Endothelial cell of umbilical vein (primary cell): ENCODE data around the gene ACTR10. TPM values are rescaled to one million over a fixed set of nuclear protein-coding genes. Genes with fewer than 3 reads are reported as not detected.

ENCODE experiments used
- BruUV-seq: library from RNA; stranded (reverse); fragments of 400-500 nt; replicated peaks from 2 replicates; lab custom pipeline; 2021; lab: Mats Ljungman, UMichigan
- CTCF ChIA-PET: fragments of 300-600, 350-600 bp; sonication (Branson Sonifier 250); formaldehyde crosslinking; loops from one replicate; lab custom pipeline; 2021; ENCODE audit warnings: antibody characterized with exemption, inconsistent platforms; lab: Charles Lee
- POLR2A ChIA-PET: fragments of 300-600, 350-600 bp; sonication (Branson Sonifier 250); formaldehyde crosslinking; loops from one replicate; lab custom pipeline; 2021; ENCODE audit warnings: antibody characterized with exemption, inconsistent platforms; lab: Charles Lee
- DNase-seq: peaks from one replicate; pipeline ENCODE4 v3.0.0-alpha.2; 2011; ENCODE audit warnings: low read depth, low spot score
- FAIRE-seq: peaks from 2 replicates; lab custom pipeline; 2011; peaks lifted over from hg19 to GRCh38; lab: Jason Lieb, UNC
- H2AFZ ChIP-seq: 2 replicates; pipeline ENCODE4 v1.6.0; 2012; ENCODE audit warnings: low read depth, low read length, control low read depth, inconsistent platforms
- H3K27ac ChIP-seq: 2 replicates; pipeline ENCODE4 v1.5.1; 2011; ENCODE audit warnings: low read depth, mild to moderate bottlenecking, control low read depth, low read length, moderate library complexity; ENCODE audit not compliant: insufficient read depth
- H3K27me3 ChIP-seq, 2 experiments: 2 replicates each; pipeline versions ENCODE4 v1.6.0 to v1.6.1; 2011; ENCODE audit warnings: low read length in 2 of 2, mixed read lengths in 1 of 2; ENCODE audit not compliant: control insufficient read depth in 2 of 2, insufficient read depth in 2 of 2
- H3K36me3 ChIP-seq, 2 experiments: 2 replicates in 1 of 2; 3 replicates in 1 of 2; pipeline ENCODE4 v1.5.1; 2011; ENCODE audit warnings: low read length in 2 of 2, mild to moderate bottlenecking in 1 of 2, moderate library complexity in 1 of 2; ENCODE audit not compliant: control insufficient read depth in 2 of 2, insufficient read depth in 2 of 2; ENCODE audit errors: extremely low read depth in 1 of 2
- H3K4me1 ChIP-seq: 3 replicates; pipeline ENCODE4 v1.5.1; 2011; ENCODE audit warnings: mild to moderate bottlenecking, low read length; ENCODE audit not compliant: control insufficient read depth, insufficient read depth; ENCODE audit errors: extremely low read depth
- H3K4me2 ChIP-seq: 2 replicates; pipeline ENCODE4 v1.6.1; 2011; ENCODE audit warnings: low read length, control low read depth, mixed read lengths; ENCODE audit not compliant: insufficient read depth
- H3K4me3 ChIP-seq, 3 experiments: fragments of 200-600 bp in 1 of 3; sonication (generic), shearing (Covaris generic) in 1 of 3; replicated peaks in 1 of 3; 2 replicates each; pipeline ENCODE4 v1.5.1; 2011 to 2016; ENCODE audit warnings: control low read depth in 3 of 3, low read length in 3 of 3, mild to moderate bottlenecking in 2 of 3, inconsistent platforms in 1 of 3, low read depth in 1 of 3, moderate library complexity in 1 of 3; ENCODE audit not compliant: insufficient read depth in 1 of 3
- H3K79me2 ChIP-seq: 2 replicates; pipeline ENCODE4 v1.6.0; 2012; ENCODE audit warnings: low read length, inconsistent platforms; ENCODE audit not compliant: control insufficient read depth, insufficient read depth
- H3K9ac ChIP-seq: replicated peaks from 2 replicates; pipeline ENCODE3; 2011; ENCODE audit warnings: low read length, control low read depth; ENCODE audit not compliant: insufficient read depth; ENCODE audit errors: extremely low read depth
- H3K9me1 ChIP-seq: replicated peaks from 3 replicates; pipeline ENCODE4 v1.6.0; 2011; ENCODE audit warnings: mild to moderate bottlenecking, low read length; ENCODE audit not compliant: control insufficient read depth, insufficient read depth; ENCODE audit errors: extremely low read depth
- H3K9me3 ChIP-seq: replicated peaks from 2 replicates; pipeline ENCODE4 v1.5.1; 2012; ENCODE audit warnings: low read length, inconsistent platforms; ENCODE audit not compliant: control insufficient read depth, insufficient read depth
- H4K20me1 ChIP-seq: replicated peaks from 2 replicates; pipeline ENCODE3; 2011; ENCODE audit warnings: mild to moderate bottlenecking, low read length; ENCODE audit not compliant: control insufficient read depth, insufficient read depth; ENCODE audit errors: extremely low read depth
- CTCF ChIP-seq, 2 donors: IDR thresholded peaks; 1 replicate in 1 of 2; 2 replicates in 1 of 2; pipeline ENCODE4 v1.5.1; 2011; ENCODE audit warnings: low read length in 2 of 2, mild to moderate bottlenecking in 2 of 2, moderate library complexity in 2 of 2, control low read depth in 1 of 2, inconsistent platforms in 1 of 2, low read depth in 1 of 2; ENCODE audit not compliant: insufficient read depth in 1 of 2; ENCODE audit errors: extremely low read depth in 1 of 2
- EZH2 ChIP-seq: IDR thresholded peaks from 2 replicates; pipeline ENCODE4 v1.6.1; 2012; ENCODE audit warnings: borderline replicate concordance, low read depth, mild to moderate bottlenecking, moderate library complexity, low read length, inconsistent platforms; ENCODE audit not compliant: severe bottlenecking
- FOS ChIP-seq: IDR thresholded peaks from 2 replicates; pipeline ENCODE4 v1.6.1; 2011; ENCODE audit warnings: mild to moderate bottlenecking, low read length, moderate library complexity, borderline replicate concordance; ENCODE audit not compliant: insufficient read depth
- GATA2 ChIP-seq: IDR thresholded peaks from 2 replicates; pipeline ENCODE4 v1.7.0; 2011; ENCODE audit warnings: low read depth, mild to moderate bottlenecking, moderate library complexity, mixed read lengths, low read length; ENCODE audit not compliant: insufficient read length, insufficient read depth
- JUN ChIP-seq: IDR thresholded peaks from 2 replicates; pipeline ENCODE4 v1.6.1; 2011; ENCODE audit warnings: borderline replicate concordance, low read depth; ENCODE audit not compliant: insufficient read length, insufficient read depth
- MAX ChIP-seq: IDR thresholded peaks from 2 replicates; pipeline ENCODE4 v1.6.1; 2011; ENCODE audit not compliant: insufficient read depth, insufficient read length
- MYC ChIP-seq: IDR thresholded peaks from one replicate; pipeline ENCODE4 v1.6.1; 2011; ENCODE audit warnings: mild to moderate bottlenecking, low read depth, low read length
- POLR2A ChIP-seq: IDR thresholded peaks from 2 replicates; pipeline ENCODE4 v1.6.1; 2012; ENCODE audit warnings: low read depth, mild to moderate bottlenecking, control low read depth, low read length
- POLR2AphosphoS5 ChIP-seq: IDR thresholded peaks from 2 replicates; pipeline ENCODE4 v1.6.1; 2012; ENCODE audit warnings: low read depth, mild to moderate bottlenecking, control low read depth, low read length, moderate library complexity; ENCODE audit not compliant: insufficient read depth
- dilution Hi-C: fragments of 300-500 bp; cut with MboI; formaldehyde crosslinking; loops from one replicate; pipeline ENCODE4 v1.15.0; 2019; ENCODE audit warnings: low sequenced_read_pairs; ENCODE audit not compliant: extremely low pct_ligation_motif_present
- intact Hi-C: fragments of 100-400 bp; cut with micrococcal nuclease; formaldehyde crosslinking; loops from one replicate; pipeline ENCODE4 v1.10.0; 2022
- polyA plus RNA-seq, 4 experiments: library from polyadenylated mRNA; depleted of rRNA in 3 of 4; stranded (reverse) in 3 of 4; unstranded in 1 of 4; fragments of >200 nt; gene quantifications; 2 replicates each; pipeline versions ENCODE4 v1.2.1 to v1.2.3, GENCODE V29; 2011 to 2012; ENCODE audit warnings: missing spikeins in 1 of 4
- total RNA-seq: library from RNA; stranded (reverse); gene quantifications from 2 replicates; pipeline ENCODE4 v1.2.3, GENCODE V29; 2021

Gene ACTR10
- total and polyA plus RNA-seq, 2 donors (not counting 3 experiments of a cell fraction or from before 2014, with no cell fraction given), result 28.6 to 67.3 TPM

GRCh38 chr14:58278177-58278576 is 78.2 kb downstream of the ACTR10 start:
- BruUV-seq, result no TSS peak
- FAIRE-seq, result no peak
- no peak overlapping the region for H3K27ac ChIP-seq
- no peaks in the 10 kb centered on the region for H3K9me3 ChIP-seq
- dilution Hi-C loops (no loop called here), intact Hi-C loops (no loop called here)
- H2AFZ ChIP-seq, result no peak overlapping the region
- no peak overlapping the region for H3K9ac ChIP-seq
- peaks cover 25% of the 10 kb centered on the region for H3K4me1 ChIP-seq
- peaks cover 81% of the 10 kb centered on the region for H3K79me2 ChIP-seq
- H3K4me2 ChIP-seq, result no peak overlapping the region
- H3K9me1 ChIP-seq, result no peaks in the 10 kb centered on the region
- no peak for DNase-seq
- peaks cover 10% of the 10 kb centered on the region for H4K20me1 ChIP-seq
- TF ChIP-seq CTCF (IDR thresholded peaks at IDR 0.05; ENCODE audit: extremely low read depth in 1 of 2, insufficient read depth in 1 of 2, low read depth in 1 of 2, low read length in 2 of 2) (no peak), POLR2A (no peak), FOS (no peak), POLR2AphosphoS5 (no peak), JUN (no peak), EZH2 (no peak), GATA2 (no peak), MAX (no peak), MYC (no peak)
- H3K4me3 ChIP-seq, result no peak overlapping the region
- H3K36me3 ChIP-seq, result peaks cover 7% of the 10 kb centered on the region in 2 experiments
- ChIA-PET CTCF (no interaction called here), POLR2A (no interaction called here)
- no peaks in the 10 kb centered on the region for H3K27me3 ChIP-seq
